BLaER1 treated with 17β-estradiol and CSF1 and Interleukin-3, amounts not matched to agents 10 nM and 100 nM (cell line): ENCODE data around the gene ZNF384.
A peak's percentile ranks its signal among the peaks of the same experiment; 100 is the strongest.

Experiments
- H3K27ac ChIP-seq, 11 experiments: shearing (Covaris generic); formaldehyde crosslinking; 2 replicates each; pipeline ENCODE4 v1.8.1; 2022
- H3K27me3 ChIP-seq, 11 experiments: shearing (Covaris generic); formaldehyde crosslinking; 2 replicates each; pipeline ENCODE4 v1.8.1; 2022
- H3K36me3 ChIP-seq, 11 experiments: shearing (Covaris generic); formaldehyde crosslinking; 2 replicates each; pipeline ENCODE4 v1.8.1; 2022
- H3K4me1 ChIP-seq, 10 experiments: shearing (Covaris generic); formaldehyde crosslinking; 2 replicates each; pipeline ENCODE4 v1.8.1; 2022
- H3K4me2 ChIP-seq, 11 experiments: shearing (Covaris generic); formaldehyde crosslinking; 2 replicates each; pipeline ENCODE4 v1.8.1; 2022
- H3K4me3 ChIP-seq, 10 experiments: shearing (Covaris generic); formaldehyde crosslinking; 2 replicates each; pipeline ENCODE4 v1.8.1; 2022
- H3K9ac ChIP-seq, 11 experiments: shearing (Covaris generic); formaldehyde crosslinking; 2 replicates each; pipeline ENCODE4 v1.8.1; 2022
- H3K9me3 ChIP-seq, 11 experiments: shearing (Covaris generic); formaldehyde crosslinking; replicated peaks in 1 of 11; 2 replicates each; pipeline ENCODE4 v1.8.1; 2022
- H4K20me1 ChIP-seq, 11 experiments: shearing (Covaris generic); formaldehyde crosslinking; 2 replicates each; pipeline ENCODE4 v1.8.1; 2022
- Cebpa-rat ChIP-seq, 11 experiments: shearing (Covaris generic); IDR thresholded peaks; 2 replicates each; pipeline ENCODE4 v1.8.1; 2022

Gene ZNF384

GRCh38 chr12:6662602-6662905 is 26.6 kb downstream of the ZNF384 start:
- Histone ChIP-seq H3K4me1 (peaks cover 11 to 43% (median 26%) of the 10 kb centered on the region in 10 experiments), H3K9me3 (no peaks in the 10 kb centered on the region), H3K27ac (peak overlapping the region; percentile 27 to 88 (median 80); a peak in 21 of 22 replicates), H3K9ac (peak overlapping the region; percentile 76 to 88 (median 83)), H3K4me3 (peak overlapping the region; percentile 76 to 90 (median 81)), H3K36me3 (peaks cover 23 to 42% (median 37%) of the 10 kb centered on the region in 11 experiments), H3K4me2 (peak overlapping the region; percentile 78 to 99 (median 93)), H3K27me3 (no peaks in the 10 kb centered on the region), H4K20me1 (no peaks in the 10 kb centered on the region)
- no peak for TF ChIP-seq Cebpa-rat (IDR thresholded peaks at IDR 0.05)

- no peak overlapping the region for H3K4me3 ChIP-seq
- no peaks in the 10 kb centered on the region for H4K20me1 ChIP-seq
- no peak overlapping the region for H3K4me2 ChIP-seq
- H3K4me1 ChIP-seq, result peaks cover 0 to 5% (median 0%) of the 10 kb centered on the region in 10 experiments; a peak in 2 of 20 replicates
- H3K27ac ChIP-seq, result no peak overlapping the region
- H3K36me3 ChIP-seq, result peaks cover 78 to 98% (median 88%) of the 10 kb centered on the region in 11 experiments
- H3K9me3 ChIP-seq, result no peaks in the 10 kb centered on the region
- no peaks in the 10 kb centered on the region for H3K27me3 ChIP-seq
- TF ChIP-seq Cebpa-rat (IDR thresholded peaks at IDR 0.05), result no peak
- H3K9ac ChIP-seq, result no peak overlapping the region; a peak in 1 of 22 replicates
Measured at GRCh38 chr12:6653987-6654386, 35.2 kb downstream of the ZNF384 start.

DNA sequence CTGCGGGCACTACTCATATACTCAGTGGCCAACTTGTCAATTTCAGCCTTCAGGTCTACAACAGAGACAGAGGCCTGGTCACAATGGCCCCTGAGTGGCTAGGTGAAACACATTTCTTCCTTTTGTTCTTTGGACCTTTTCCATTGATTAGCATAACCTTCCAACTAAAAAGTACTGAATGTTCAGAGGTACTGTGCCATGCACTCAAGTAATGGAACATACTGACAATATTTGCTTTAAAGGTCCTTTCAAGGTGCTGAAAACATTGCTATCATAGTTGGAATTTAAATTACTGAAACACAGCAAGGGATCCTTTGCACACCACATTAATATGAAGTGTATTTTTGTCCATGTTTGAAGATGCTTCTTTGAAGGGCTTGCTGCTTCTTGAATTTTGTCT is 35.8 kb downstream of the ZNF384 start:
- Histone ChIP-seq H3K4me2 (no peak overlapping the region), H3K36me3 (peaks cover 77 to 98% (median 88%) of the 10 kb centered on the region in 11 experiments), H3K27ac (no peak overlapping the region), H3K4me1 (peaks cover 0 to 5% (median 0%) of the 10 kb centered on the region in 10 experiments; a peak in 2 of 20 replicates), H3K27me3 (no peaks in the 10 kb centered on the region), H3K9me3 (no peaks in the 10 kb centered on the region), H3K9ac (no peak overlapping the region), H4K20me1 (no peaks in the 10 kb centered on the region), H3K4me3 (no peak overlapping the region)
- no peak for TF ChIP-seq Cebpa-rat (IDR thresholded peaks at IDR 0.05)

DNA sequence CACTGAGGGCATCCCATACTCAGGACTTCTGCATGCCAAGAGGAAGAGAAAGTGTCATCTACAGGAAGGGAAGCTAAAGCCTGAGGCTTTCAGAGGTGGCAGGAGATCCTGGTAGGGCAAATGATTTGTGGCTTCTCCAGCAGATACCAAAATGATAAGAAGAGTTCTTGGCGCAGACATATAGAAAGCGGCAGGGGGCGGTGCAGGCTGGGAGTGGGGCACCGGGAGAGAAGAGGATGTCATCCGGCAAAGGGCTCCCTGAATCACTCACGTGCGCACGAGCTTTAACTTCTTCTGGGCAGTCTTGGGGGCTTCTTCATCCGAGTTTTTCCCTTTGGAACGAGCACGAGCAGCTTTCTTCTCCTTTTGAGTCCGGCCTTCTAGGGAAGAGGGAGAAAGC is 36.8 kb downstream of the ZNF384 start:
- TF ChIP-seq Cebpa-rat (IDR thresholded peaks at IDR 0.05), result no peak
- H3K9ac ChIP-seq, result 0 out of 22 replicates have a peak overlapping the region, but pooled peaks of 1 of the 11 experiments have one; percentile 25
- no peaks in the 10 kb centered on the region for H3K27me3 ChIP-seq
- peaks cover 0 to 6% (median under 1%) of the 10 kb centered on the region in 10 experiments; a peak in 6 of 20 replicates for H3K4me1 ChIP-seq
- no peaks in the 10 kb centered on the region for H3K9me3 ChIP-seq
- H4K20me1 ChIP-seq, result no peaks in the 10 kb centered on the region
- H3K36me3 ChIP-seq, result peaks cover 79 to 97% (median 89%) of the 10 kb centered on the region in 11 experiments
- no peak overlapping the region for H3K4me3 ChIP-seq
- H3K4me2 ChIP-seq, result no peak overlapping the region
- no peak overlapping the region for H3K27ac ChIP-seq

DNA sequence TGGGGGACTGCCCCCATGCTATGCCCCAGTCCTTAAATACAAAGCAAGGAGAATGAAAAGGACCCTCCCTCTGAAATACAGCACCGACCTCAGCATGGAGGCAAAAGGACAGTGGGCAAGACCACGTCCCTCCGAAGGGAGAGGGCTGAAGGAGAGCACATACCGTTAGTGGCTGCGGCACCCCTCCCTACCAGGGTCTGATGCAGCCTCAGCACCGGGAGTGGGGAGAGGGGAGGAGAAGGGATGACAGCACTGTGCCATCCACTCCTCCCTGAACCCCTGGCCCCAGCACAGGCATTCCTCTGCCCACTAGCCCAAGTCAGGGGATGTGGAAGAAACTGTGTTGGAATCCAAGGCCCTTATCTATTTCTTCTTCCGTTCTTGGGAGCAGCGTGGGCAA is 38.3 kb downstream of the ZNF384 start:
- H3K36me3 ChIP-seq, result peaks cover 66 to 94% (median 79%) of the 10 kb centered on the region in 11 experiments
- H3K4me2 ChIP-seq, result no peak overlapping the region
- no peak for TF ChIP-seq Cebpa-rat (IDR thresholded peaks at IDR 0.05)
- H3K9ac ChIP-seq, result 0 out of 22 replicates have a peak overlapping the region, but pooled peaks of 1 of the 11 experiments have one; percentile 13
- H3K9me3 ChIP-seq, result peaks cover 0 to 7% (median 0%) of the 10 kb centered on the region in 11 experiments; a peak in 3 of 22 replicates
- no peaks in the 10 kb centered on the region for H3K27me3 ChIP-seq
- H4K20me1 ChIP-seq, result no peaks in the 10 kb centered on the region
- no peak overlapping the region for H3K27ac ChIP-seq
- no peak overlapping the region for H3K4me3 ChIP-seq
- H3K4me1 ChIP-seq, result peaks cover 0 to 16% (median 8%) of the 10 kb centered on the region in 10 experiments; a peak in 11 of 20 replicates

- Histone ChIP-seq H4K20me1 (no peaks in the 10 kb centered on the region), H3K4me1 (peaks cover 20 to 41% (median 32%) of the 10 kb centered on the region in 10 experiments), H3K27ac (peak within 1 kb of the TSS in 7 of 11 experiments; percentile 2 to 49 (median 42); a peak in 10 of 22 replicates), H3K36me3 (peaks cover 31 to 64% (median 46%) of the 10 kb centered on the region in 11 experiments), H3K4me2 (peak within 1 kb of the TSS; percentile 24 to 75 (median 60)), H3K27me3 (no peaks in the 10 kb centered on the region), H3K9ac (peak within 1 kb of the TSS; percentile 15 to 64 (median 56); a peak in 14 of 22 replicates), H3K4me3 (peak within 1 kb of the TSS in 9 of 10 experiments; percentile 22 to 57 (median 44); a peak in 16 of 20 replicates), H3K9me3 (peaks cover 0 to 40% (median 30%) of the 10 kb centered on the region in 11 experiments; a peak in 16 of 22 replicates)
- TF ChIP-seq Cebpa-rat (IDR thresholded peaks at IDR 0.05), result no peak
Measured at GRCh38 chr12:6647083-6647604, 42.0 kb downstream of the ZNF384 start, which contains the start of gene ACRBP. Gene ACRBP (minus strand): TSS chr12:6647432. CDS start chr12:6647366, 66 bp downstream.

GRCh38 chr12:6646276-6647082 is 42.7 kb downstream of the ZNF384 start:
- H3K27ac ChIP-seq, result peak overlapping the region in 6 of 11 experiments; percentile 2 to 49 (median 42); a peak in 9 of 22 replicates
- no peak for TF ChIP-seq Cebpa-rat (IDR thresholded peaks at IDR 0.05)
- peak overlapping the region in 9 of 11 experiments; percentile 15 to 64 (median 56); a peak in 12 of 22 replicates for H3K9ac ChIP-seq
- H3K4me3 ChIP-seq, result peak overlapping the region in 9 of 10 experiments; percentile 22 to 57 (median 44); a peak in 13 of 20 replicates
- H4K20me1 ChIP-seq, result no peaks in the 10 kb centered on the region
- H3K4me1 ChIP-seq, result peaks cover 20 to 47% (median 32%) of the 10 kb centered on the region in 10 experiments
- H3K9me3 ChIP-seq, result peaks cover 0 to 46% (median 34%) of the 10 kb centered on the region in 11 experiments; a peak in 16 of 22 replicates
- H3K36me3 ChIP-seq, result peaks cover 24 to 58% (median 40%) of the 10 kb centered on the region in 11 experiments
- no peaks in the 10 kb centered on the region for H3K27me3 ChIP-seq
- H3K4me2 ChIP-seq, result peak overlapping the region; percentile 24 to 75 (median 60)

DNA sequence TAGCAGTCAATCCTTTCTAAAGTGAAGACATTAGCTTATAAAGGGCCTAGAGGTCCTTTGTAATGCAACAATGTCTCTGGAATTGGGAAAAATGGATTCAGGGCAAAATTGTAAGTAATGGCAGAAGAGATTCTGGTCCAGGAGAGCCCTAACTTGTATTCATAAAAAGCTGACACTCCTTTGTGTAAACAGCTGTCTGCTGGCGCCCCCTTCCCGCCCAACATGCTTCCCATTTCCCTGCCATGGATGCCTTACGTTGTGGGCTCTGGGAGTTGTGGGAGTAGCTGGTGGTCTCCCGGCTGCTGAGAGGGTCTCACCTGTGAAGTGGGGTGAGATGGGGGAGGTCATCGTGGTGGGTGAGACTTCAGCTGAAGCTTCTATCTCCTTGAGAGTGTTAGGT is 44.3 kb downstream of the ZNF384 start:
- H3K9ac ChIP-seq, result peak overlapping the region in 10 of 11 experiments; percentile 59 to 81 (median 74); a peak in 19 of 22 replicates
- peak overlapping the region; percentile 60 to 90 (median 82); a peak in 21 of 22 replicates for H3K27ac ChIP-seq
- H3K4me2 ChIP-seq, result peak overlapping the region; percentile 62 to 92 (median 81); a peak in 21 of 22 replicates
- H3K9me3 ChIP-seq, result peaks cover 0 to 46% (median 34%) of the 10 kb centered on the region in 11 experiments; a peak in 16 of 22 replicates
- peak overlapping the region in 8 of 10 experiments; percentile 25 to 63 (median 42); a peak in 11 of 20 replicates for H3K4me3 ChIP-seq
- no peaks in the 10 kb centered on the region for H4K20me1 ChIP-seq
- H3K4me1 ChIP-seq, result peaks cover 22 to 63% (median 41%) of the 10 kb centered on the region in 10 experiments
- no peak for TF ChIP-seq Cebpa-rat (IDR thresholded peaks at IDR 0.05)
- H3K27me3 ChIP-seq, result no peaks in the 10 kb centered on the region
- peaks cover 8 to 42% (median 25%) of the 10 kb centered on the region in 11 experiments; a peak in 20 of 22 replicates for H3K36me3 ChIP-seq
